ENCODE data around the gene ATP12A.

The ATP12A gene

DNA sequence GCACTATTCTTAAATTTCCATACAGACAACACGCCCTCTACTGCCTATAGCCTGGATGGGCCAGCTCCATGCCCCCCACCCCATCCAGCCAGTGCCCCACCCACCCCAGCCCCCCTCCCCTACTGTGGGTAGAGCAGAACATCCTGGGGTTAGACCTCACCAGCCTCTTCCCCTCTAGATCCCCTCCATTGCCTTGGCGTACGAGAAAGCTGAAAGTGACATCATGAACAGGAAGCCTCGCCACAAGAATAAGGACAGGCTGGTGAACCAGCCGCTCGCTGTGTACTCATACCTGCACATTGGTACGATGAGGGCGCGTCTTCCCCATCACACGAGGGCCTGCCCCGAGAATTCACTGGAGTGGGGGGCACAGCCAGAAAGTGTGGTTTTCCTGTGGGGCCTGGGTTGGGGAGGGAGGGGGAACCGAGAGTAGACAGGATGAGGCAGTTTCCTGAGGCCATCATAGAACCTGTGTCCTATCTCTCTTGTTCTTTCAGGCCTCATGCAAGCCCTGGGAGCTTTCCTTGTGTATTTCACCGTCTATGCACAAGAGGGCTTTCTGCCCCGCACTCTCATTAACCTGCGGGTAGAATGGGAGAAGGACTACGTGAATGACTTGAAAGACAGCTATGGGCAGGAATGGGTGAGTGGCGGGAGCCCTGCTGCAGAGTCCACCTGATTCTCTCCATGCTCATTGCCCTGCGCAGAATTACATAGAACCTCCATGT lies 29.1 kb downstream of the ATP12A start:
- no peak overlapping the region for H3K4me3 ChIP-seq (ENCODE audit: low read depth, low read length)
- TF ChIP-seq, protein P1, sequence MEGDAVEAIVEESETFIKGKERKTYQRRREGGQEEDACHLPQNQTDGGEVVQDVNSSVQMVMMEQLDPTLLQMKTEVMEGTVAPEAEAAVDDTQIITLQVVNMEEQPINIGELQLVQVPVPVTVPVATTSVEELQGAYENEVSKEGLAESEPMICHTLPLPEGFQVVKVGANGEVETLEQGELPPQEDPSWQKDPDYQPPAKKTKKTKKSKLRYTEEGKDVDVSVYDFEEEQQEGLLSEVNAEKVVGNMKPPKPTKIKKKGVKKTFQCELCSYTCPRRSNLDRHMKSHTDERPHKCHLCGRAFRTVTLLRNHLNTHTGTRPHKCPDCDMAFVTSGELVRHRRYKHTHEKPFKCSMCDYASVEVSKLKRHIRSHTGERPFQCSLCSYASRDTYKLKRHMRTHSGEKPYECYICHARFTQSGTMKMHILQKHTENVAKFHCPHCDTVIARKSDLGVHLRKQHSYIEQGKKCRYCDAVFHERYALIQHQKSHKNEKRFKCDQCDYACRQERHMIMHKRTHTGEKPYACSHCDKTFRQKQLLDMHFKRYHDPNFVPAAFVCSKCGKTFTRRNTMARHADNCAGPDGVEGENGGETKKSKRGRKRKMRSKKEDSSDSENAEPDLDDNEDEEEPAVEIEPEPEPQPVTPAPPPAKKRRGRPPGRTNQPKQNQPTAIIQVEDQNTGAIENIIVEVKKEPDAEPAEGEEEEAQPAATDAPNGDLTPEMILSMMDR (IDR thresholded peaks at IDR 0.05; ENCODE audit: low read depth, low read length, missing control alignments): no peak
- DNase-seq (ENCODE audit: low read depth): no peak

DNA sequence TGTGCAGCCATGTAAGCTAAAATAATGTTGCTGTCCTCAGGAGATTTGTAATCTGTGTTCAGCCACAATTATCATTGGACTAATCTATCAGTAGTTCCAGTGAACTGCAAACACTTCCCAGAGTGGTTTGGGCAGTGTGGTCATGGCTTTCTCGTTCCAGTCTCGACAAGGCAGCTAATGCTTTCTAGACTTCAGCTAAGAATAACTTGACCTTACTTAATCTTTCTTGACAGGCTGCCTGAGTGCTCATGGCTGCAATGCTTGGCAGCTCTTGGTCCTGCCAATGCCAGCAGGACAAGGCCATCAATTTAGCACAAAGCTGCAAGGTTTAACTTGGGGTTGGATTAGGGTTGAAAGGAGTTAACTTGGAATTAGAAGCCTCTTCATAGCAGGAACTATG lies 32.8 kb downstream of the ATP12A start:
- H3K4me3 ChIP-seq (ENCODE audit: low read depth, low read length): no peak overlapping the region
- TF ChIP-seq, protein P1 (IDR thresholded peaks at IDR 0.05; ENCODE audit: low read depth, low read length, missing control alignments): no peak
- no peak for DNase-seq (ENCODE audit: low read depth)

DNA sequence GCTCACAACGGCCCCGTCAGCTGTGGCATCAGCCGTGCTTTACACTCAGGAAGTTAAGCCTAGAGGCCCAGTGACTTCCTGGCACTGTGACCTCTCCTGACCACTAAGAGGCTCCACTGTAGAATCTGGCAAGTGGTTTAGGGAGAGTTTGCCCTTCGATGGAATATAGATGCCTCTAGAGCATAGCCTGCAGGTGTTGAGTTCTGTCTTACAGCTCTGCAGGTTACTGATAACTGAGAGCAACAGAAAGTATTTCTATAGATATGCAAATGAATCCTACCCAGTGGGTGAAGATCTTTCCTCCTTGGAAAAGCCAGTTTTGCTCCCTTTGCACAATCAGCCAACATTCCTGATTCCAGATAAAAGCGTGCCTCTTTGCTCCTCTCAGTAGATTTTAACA lies 35.8 kb downstream of the ATP12A start:
- TF ChIP-seq, protein P1 (IDR thresholded peaks at IDR 0.05; ENCODE audit: low read depth, low read length, missing control alignments): no peak
- H3K4me3 ChIP-seq (ENCODE audit: low read depth, low read length): no peak overlapping the region
- no peak for DNase-seq (ENCODE audit: low read depth)

DNA sequence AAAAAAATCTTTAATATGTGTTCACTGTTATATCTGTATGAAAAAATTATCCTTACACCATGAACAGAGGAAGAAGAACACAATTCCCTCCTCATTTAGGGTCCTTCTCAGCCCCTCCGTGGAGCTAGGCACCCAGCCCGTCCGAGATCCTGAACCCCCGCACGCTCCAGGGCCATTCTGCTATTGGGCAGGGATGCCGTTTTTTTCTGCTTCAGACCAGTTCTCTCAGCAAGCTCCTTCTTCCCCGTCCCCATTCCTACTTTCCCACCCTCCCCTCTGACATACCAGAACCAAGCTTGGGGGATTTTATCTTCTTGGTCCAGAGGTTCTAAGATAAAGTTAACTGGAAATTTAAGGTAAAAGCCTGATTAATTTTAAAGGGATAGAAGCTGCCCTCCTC lies 36.2 kb downstream of the ATP12A start:
- TF ChIP-seq, protein P1 (IDR thresholded peaks at IDR 0.05; ENCODE audit: low read depth, low read length, missing control alignments): no peak
- no peak for DNase-seq (ENCODE audit: low read depth)
- no peak overlapping the region for H3K4me3 ChIP-seq (ENCODE audit: low read depth, low read length)

DNA sequence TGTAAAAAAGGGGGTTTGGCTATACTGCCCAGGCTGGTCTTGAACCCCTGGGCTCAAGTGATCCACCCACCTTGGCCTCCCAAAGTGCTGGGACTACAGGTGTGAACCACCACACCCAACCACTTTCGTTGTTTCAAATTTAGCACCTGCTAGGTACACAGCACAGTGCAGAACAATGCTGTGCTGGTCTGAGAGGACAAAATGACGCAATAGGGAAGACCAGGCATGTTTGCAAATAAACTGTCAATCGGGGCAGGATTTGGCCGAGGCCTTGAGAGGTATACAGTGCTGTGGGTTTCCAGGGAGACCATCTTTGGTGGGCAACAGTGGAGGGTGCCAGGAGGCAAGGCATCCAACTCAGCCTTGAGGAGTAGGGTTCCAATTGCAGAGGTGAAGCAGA lies 37.0 kb downstream of the ATP12A start:
- H3K4me3 ChIP-seq (ENCODE audit: low read depth, low read length): no peak overlapping the region
- no peak for DNase-seq (ENCODE audit: low read depth)
- TF ChIP-seq, protein P1 (IDR thresholded peaks at IDR 0.05; ENCODE audit: low read depth, low read length, missing control alignments): no peak

DNA sequence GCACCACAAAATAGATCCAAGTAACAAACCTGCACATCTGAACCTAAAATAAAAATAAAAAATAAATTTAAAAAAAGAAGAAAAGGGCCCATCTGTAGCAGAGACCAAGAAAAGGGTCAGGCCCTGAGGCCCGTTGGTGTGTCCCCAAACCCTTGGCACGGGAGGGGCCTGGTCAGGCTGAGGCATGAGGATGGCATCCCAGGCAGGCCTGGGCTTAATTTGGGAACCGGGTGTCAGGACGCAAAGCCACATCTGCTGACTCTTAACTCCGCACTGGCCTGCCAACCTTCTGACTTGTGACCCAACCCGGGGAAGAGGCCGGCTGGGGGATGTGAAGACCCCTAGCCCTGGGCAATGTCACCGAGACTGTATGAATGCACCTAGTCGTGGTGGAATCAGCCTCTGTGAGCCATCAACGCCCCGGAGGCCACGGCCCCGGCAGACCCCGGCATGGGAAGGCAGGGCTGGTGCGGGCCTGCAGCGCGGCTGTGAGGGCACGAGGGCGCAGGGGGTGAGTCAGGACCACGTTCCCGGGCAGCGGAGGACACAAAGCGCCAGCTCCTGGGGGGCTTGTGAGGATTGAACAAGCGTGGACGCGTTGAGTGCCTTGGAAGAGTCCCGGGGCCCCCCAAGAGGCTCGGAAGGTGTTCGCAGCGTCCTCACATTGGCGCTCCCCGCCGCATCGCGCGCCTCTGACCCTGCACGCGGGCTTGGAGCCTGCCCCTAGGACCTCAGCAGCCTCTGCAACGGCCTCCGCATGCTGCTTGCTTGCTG lies 38.2 kb downstream of the ATP12A start:
- no peak overlapping the region for H3K4me3 ChIP-seq (ENCODE audit: low read depth, low read length)
- TF ChIP-seq, protein P1 (IDR thresholded peaks at IDR 0.05; ENCODE audit: low read depth, low read length, missing control alignments): no peak
- no peak for DNase-seq (ENCODE audit: low read depth)
